C4-2B (cell line): ENCODE data around the gene ZFR.

Source experiments
- ZFX ChIP-seq: fragments of 450-650 bp; IDR thresholded peaks from 2 replicates; pipeline ENCODE4 v1.6.1; 2017
- TF ChIP-seq, protein P1 (sequence below): fragments of 450-650 bp; conservative IDR thresholded peaks from 2 replicates; pipeline ENCODE4 v1.5.1; 2017; ENCODE audit warnings: mild to moderate bottlenecking

DNA sequence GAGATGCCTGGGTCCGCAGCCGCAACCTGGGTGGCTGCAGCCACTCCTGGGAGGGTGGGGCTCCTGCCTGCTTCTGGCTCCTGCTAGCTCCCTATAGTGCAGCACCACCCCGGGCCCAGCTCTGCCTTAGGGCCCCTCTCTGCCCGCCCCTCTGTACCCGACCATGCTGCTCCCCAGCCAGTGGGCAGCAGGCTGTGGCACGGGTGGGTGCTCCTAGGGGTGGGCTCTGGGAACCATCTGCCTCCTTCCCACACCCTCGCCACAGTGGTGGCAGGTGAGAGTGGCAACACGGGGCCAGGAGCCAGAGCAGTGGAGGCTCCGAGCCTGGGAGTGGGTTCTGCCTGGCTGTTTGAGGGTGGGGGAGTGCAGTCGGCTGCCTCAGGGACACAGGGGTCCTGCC, 124.0 kb downstream of the ZFR start:
- TF ChIP-seq, protein P1, sequence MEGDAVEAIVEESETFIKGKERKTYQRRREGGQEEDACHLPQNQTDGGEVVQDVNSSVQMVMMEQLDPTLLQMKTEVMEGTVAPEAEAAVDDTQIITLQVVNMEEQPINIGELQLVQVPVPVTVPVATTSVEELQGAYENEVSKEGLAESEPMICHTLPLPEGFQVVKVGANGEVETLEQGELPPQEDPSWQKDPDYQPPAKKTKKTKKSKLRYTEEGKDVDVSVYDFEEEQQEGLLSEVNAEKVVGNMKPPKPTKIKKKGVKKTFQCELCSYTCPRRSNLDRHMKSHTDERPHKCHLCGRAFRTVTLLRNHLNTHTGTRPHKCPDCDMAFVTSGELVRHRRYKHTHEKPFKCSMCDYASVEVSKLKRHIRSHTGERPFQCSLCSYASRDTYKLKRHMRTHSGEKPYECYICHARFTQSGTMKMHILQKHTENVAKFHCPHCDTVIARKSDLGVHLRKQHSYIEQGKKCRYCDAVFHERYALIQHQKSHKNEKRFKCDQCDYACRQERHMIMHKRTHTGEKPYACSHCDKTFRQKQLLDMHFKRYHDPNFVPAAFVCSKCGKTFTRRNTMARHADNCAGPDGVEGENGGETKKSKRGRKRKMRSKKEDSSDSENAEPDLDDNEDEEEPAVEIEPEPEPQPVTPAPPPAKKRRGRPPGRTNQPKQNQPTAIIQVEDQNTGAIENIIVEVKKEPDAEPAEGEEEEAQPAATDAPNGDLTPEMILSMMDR = no peak
- TF ChIP-seq ZFX = no peak
